ENCODE data around the gene RDH12.
A peak's percentile ranks its signal among the peaks of the same experiment; 100 is the strongest.

RDH12 gene

DNA sequence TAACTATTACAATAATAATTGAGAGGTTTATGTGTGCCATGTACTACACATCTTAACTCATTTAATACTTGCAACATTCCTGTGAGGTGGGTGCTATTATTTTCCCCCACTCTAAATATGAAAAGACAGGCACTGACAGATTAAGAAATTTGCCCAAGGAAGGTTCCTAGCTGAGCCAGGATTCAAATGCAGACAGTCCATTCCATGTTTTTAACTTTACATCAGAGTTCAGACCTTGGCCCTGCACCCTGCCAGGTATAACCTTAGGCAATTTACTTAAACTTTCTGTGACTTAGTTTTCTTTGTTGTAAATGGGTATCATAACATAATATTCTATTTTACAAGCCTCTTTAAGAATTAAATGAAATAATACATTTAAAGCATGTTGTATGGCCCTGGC lies 26.6 kb downstream of the RDH12 start:
- Histone ChIP-seq H3K4me3 (no peak overlapping the region), H3K27ac (no peak overlapping the region), H3K9ac (ENCODE audit: insufficient read length) (no peak overlapping the region), H3K36me3 (ENCODE audit: insufficient read depth, low read length) (no peaks in the 10 kb centered on the region), H3K9me3 (ENCODE audit: low read depth, low read length) (no peaks in the 10 kb centered on the region)
- DNase-seq (ENCODE audit: low read depth, low spot score): no peak
- TF ChIP-seq EZH2 (IDR thresholded peaks at IDR 0.05) (no peak), POLR2AphosphoS5 (IDR thresholded peaks at IDR 0.05; ENCODE audit: borderline replicate concordance, low read depth, low read length) (no peak), FOXP2 (optimal IDR thresholded peaks at IDR 0.05; ENCODE audit: control extremely low read depth, extremely low read length, insufficient read depth) (no peak)

DNA sequence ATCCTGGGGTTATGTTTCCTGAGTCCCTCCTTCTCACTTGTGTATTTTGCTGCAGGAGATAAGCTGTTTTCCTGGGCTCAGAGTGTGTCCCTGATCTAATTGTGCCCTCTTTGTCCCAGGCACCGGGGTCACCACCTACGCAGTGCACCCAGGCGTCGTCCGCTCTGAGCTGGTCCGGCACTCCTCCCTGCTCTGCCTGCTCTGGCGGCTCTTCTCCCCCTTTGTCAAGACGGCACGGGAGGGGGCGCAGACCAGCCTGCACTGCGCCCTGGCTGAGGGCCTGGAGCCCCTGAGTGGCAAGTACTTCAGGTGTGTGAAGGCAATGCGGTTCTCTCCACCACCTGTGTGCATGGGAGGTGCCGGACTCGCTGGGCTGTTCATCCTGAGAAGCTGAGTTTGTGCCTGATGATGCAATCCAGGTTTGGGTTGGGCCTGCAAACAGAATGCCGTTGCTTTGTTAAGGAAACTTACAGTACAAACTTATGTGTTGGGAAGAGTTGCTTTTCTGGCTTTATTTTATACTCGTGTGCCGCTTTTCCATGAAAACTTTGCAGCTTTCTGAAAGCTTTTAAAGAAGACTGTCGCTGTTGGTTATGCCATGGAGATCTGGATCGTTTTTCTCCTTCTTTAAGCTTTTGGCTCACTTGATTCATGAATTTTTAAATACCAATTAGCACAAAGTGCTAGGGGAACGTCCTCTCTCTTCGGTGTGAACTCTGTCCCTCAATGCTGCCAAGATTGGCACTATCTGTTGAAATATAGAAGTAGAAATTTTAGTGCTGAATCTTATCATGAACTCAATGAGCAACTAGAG lies 27.6 kb downstream of the RDH12 start:
- no peak overlapping the region for H3K9ac ChIP-seq (ENCODE audit: insufficient read length)
- H3K9me3 ChIP-seq (ENCODE audit: low read depth, low read length): no peaks in the 10 kb centered on the region
- DNase-seq (ENCODE audit: low read depth, low spot score): no peak
- no peak overlapping the region for H3K27ac ChIP-seq
- no peak overlapping the region for H3K4me3 ChIP-seq
- TF ChIP-seq FOXP2 (optimal IDR thresholded peaks at IDR 0.05; ENCODE audit: control extremely low read depth, extremely low read length, insufficient read depth): no peak
- TF ChIP-seq POLR2AphosphoS5 (IDR thresholded peaks at IDR 0.05; ENCODE audit: borderline replicate concordance, low read depth, low read length): no peak
- TF ChIP-seq EZH2 (IDR thresholded peaks at IDR 0.05): no peak
- H3K36me3 ChIP-seq (ENCODE audit: insufficient read depth, low read length): no peaks in the 10 kb centered on the region

DNA sequence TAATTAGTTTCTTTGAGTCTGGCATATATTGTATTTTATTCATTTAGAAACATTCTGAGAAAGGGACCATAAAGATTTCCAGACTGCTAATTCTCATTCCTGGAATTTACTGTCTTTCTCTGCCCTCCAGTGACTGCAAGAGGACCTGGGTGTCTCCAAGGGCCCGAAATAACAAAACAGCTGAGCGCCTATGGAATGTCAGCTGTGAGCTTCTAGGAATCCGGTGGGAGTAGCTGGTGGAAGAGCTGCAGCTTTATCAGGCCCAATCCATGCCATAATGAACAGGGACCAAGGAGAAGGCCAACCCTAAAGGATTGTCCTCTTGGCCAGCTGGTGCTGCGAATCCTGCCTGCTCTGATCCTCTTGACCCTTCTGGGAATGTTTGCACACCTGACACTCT lies 31.9 kb downstream of the RDH12 start:
- H3K9ac ChIP-seq (ENCODE audit: insufficient read length): no peak overlapping the region
- H3K4me3 ChIP-seq: no peak overlapping the region
- no peak for DNase-seq (ENCODE audit: low read depth, low spot score)
- no peak overlapping the region for H3K27ac ChIP-seq
- no peak for TF ChIP-seq POLR2AphosphoS5 (IDR thresholded peaks at IDR 0.05; ENCODE audit: borderline replicate concordance, low read depth, low read length)
- no peak for TF ChIP-seq FOXP2 (optimal IDR thresholded peaks at IDR 0.05; ENCODE audit: control extremely low read depth, extremely low read length, insufficient read depth)
- no peak for TF ChIP-seq EZH2 (IDR thresholded peaks at IDR 0.05)
- no peaks in the 10 kb centered on the region for H3K36me3 ChIP-seq (ENCODE audit: insufficient read depth, low read length)
- H3K9me3 ChIP-seq (ENCODE audit: low read depth, low read length): no peaks in the 10 kb centered on the region

DNA sequence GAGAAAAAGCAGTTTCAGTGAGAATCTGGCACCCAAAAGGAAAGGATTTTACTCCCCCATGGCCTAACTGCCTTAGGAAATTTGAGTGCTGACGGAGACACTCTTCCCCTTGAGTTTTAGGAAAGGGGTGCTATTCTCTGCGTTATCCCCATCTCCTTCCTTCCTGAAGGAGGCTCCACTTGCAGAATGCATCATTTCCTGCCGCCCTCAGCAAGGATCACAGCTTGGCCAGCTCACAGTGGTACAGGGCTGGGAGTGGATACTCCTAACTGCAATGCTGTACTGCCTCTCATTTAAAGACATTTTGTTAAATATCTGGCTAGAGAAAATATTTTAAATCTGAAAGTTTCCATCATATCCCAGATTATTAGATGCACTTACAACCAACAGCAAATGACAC lies 33.0 kb downstream of the RDH12 start:
- Histone ChIP-seq H3K9me3 (ENCODE audit: low read depth, low read length) (no peaks in the 10 kb centered on the region), H3K36me3 (ENCODE audit: insufficient read depth, low read length) (no peaks in the 10 kb centered on the region), H3K4me3 (no peak overlapping the region), H3K9ac (ENCODE audit: insufficient read length) (no peak overlapping the region), H3K27ac (no peak overlapping the region)
- no peak for DNase-seq (ENCODE audit: low read depth, low spot score)
- TF ChIP-seq EZH2 (IDR thresholded peaks at IDR 0.05) (no peak), POLR2AphosphoS5 (IDR thresholded peaks at IDR 0.05; ENCODE audit: borderline replicate concordance, low read depth, low read length) (no peak), FOXP2 (optimal IDR thresholded peaks at IDR 0.05; ENCODE audit: control extremely low read depth, extremely low read length, insufficient read depth) (no peak)

DNA sequence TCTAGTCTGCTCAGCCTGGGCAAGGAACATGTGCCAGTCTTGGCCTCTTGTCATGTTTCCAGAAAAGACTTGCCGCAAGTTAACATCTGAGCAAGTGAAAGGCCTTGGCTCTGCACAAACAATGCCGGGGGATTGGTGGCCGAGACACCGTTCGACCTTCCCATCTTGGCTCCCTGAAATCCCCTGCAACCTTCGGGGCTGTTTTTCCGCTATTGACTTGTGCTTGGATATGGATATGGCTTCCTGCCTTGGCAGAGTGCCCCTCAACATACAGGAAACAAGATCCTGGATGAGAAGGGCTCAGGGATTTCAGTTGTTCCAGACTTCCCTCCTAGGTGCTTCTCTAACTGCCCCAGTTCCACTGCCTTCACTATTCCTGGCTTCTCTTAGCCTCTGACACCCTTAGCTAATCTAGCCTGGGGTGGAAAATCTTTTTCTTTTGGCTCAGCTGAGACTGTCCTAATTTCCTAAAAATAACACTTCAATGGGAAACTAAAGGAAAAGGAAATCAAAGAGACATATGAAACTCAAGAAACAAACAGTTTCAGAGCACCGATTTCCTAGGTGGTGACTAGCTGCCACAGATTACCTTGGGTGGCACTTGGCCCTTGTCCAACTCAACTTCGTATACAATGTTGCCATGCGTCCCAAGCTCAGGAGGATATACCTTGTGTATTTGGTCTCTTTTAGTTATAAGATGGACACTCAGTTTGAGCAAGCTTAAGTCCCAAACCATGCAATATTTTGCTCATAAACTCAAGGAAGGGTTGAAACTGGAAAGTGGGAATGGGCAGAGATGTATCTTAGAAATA lies 33.9 kb downstream of the RDH12 start:
- no peaks in the 10 kb centered on the region for H3K36me3 ChIP-seq (ENCODE audit: insufficient read depth, low read length)

DNA sequence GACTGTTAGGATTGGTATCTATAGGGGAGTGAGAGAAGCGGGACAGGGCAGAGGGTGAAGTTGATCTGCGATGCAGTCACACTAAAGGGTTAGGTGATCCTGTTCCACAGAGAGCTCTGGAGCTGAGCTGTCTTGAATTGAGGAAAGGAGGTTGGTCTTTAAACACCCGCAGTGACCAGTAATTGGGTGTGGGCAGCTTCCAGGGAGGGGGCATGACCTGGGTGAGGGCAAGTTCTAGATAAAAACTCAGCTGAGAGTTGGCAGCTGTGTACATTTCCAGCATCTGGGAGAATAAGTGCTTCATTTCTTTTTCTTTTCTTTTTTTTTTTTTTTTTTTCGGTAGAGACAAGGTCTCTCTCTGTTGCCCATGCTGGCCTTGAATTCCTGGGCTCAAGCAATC lies 35.1 kb downstream of the RDH12 start:
- H3K27ac ChIP-seq: no peak overlapping the region
- TF ChIP-seq EZH2 (IDR thresholded peaks at IDR 0.05) (no peak), POLR2AphosphoS5 (IDR thresholded peaks at IDR 0.05; ENCODE audit: borderline replicate concordance, low read depth, low read length) (no peak), FOXP2 (optimal IDR thresholded peaks at IDR 0.05; ENCODE audit: control extremely low read depth, extremely low read length, insufficient read depth) (no peak)
- no peaks in the 10 kb centered on the region for H3K36me3 ChIP-seq (ENCODE audit: insufficient read depth, low read length)
- H3K9me3 ChIP-seq (ENCODE audit: low read depth, low read length): no peaks in the 10 kb centered on the region
- H3K9ac ChIP-seq (ENCODE audit: insufficient read length): no peak overlapping the region
- no peak overlapping the region for H3K4me3 ChIP-seq
- no peak for DNase-seq (ENCODE audit: low read depth, low spot score)

More for the DNA sequence above, 33.9 kb downstream of the RDH12 start:
- H3K9ac ChIP-seq (ENCODE audit: insufficient read length): no peak overlapping the region
- no peaks in the 10 kb centered on the region for H3K9me3 ChIP-seq (ENCODE audit: low read depth, low read length)
- no peak for DNase-seq (ENCODE audit: low read depth, low spot score)
- H3K27ac ChIP-seq: no peak overlapping the region
- no peak overlapping the region for H3K4me3 ChIP-seq
- TF ChIP-seq EZH2 (IDR thresholded peaks at IDR 0.05): no peak
- TF ChIP-seq POLR2AphosphoS5 (IDR thresholded peaks at IDR 0.05; ENCODE audit: borderline replicate concordance, low read depth, low read length): no peak
- TF ChIP-seq FOXP2 (optimal IDR thresholded peaks at IDR 0.05; ENCODE audit: control extremely low read depth, extremely low read length, insufficient read depth): no peak

DNA sequence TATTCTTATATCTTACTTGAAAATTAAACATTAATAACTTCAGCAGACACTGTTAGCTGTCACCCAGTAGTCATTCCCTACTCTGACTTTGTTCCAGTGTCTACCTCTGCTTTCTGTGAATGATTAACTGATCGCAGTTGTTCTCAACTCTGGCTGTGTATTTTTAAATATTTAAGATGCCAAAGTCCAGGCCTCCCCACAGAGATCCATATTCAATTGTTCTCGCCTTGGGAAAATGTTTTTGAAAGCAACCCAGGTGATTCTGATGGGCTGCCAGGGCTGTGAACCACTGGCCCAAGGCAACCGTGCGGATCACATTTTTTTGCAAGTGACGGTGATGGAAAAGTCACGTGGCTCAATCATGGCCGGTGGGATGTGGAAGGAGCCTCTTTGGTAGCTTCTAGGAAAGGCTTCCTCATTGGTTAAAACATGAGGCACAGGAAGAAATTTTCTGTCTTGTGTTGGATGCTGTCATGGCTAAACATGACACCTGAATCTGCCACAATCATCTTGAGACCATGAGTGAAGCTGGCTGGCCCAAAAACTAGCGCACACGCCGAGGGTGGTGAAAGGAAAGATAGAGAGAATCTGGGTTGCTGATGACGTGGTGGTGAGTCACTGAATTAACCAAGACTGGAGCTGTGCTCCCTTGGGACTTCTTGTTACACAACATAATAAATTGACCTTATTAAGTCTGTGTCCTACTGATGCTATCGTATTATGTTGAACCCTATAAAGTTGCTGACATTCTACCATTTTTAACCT lies 37.2 kb downstream of the RDH12 start:
- DNase-seq (ENCODE audit: low read depth, low spot score): peak; percentile 22
- no peak for TF ChIP-seq FOXP2 (optimal IDR thresholded peaks at IDR 0.05; ENCODE audit: control extremely low read depth, extremely low read length, insufficient read depth)
- no peak for TF ChIP-seq EZH2 (IDR thresholded peaks at IDR 0.05)
- no peak for TF ChIP-seq POLR2AphosphoS5 (IDR thresholded peaks at IDR 0.05; ENCODE audit: borderline replicate concordance, low read depth, low read length)
- Histone ChIP-seq H3K4me3 (no peak overlapping the region), H3K36me3 (ENCODE audit: insufficient read depth, low read length) (no peaks in the 10 kb centered on the region), H3K27ac (no peak overlapping the region), H3K9ac (ENCODE audit: insufficient read length) (no peak overlapping the region), H3K9me3 (ENCODE audit: low read depth, low read length) (no peaks in the 10 kb centered on the region)

DNA sequence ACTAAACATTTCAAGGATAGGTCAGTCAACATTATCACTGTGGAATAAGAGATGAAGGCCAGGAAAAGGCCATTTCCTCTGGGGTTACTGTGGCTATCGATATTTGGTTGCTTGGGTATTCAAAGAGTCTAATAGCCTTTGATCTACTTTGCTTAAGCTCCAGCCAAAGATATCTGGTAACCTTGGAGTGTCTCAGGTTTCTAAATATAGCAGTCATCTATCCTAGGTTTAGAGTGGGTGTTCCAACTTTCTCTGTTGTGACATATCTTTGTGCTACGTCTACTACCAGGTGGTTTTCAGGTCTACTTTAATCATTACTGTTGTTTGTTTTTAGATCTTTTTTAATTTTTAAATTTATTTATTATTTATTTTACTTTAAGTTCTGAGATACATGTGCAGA lies 42.4 kb downstream of the RDH12 start:
- no peak overlapping the region for H3K9ac ChIP-seq (ENCODE audit: insufficient read length)
- TF ChIP-seq FOXP2 (optimal IDR thresholded peaks at IDR 0.05; ENCODE audit: control extremely low read depth, extremely low read length, insufficient read depth) (no peak), POLR2AphosphoS5 (IDR thresholded peaks at IDR 0.05; ENCODE audit: borderline replicate concordance, low read depth, low read length) (no peak), EZH2 (IDR thresholded peaks at IDR 0.05) (no peak)
- no peaks in the 10 kb centered on the region for H3K9me3 ChIP-seq (ENCODE audit: low read depth, low read length)
- H3K4me3 ChIP-seq: no peak overlapping the region
- DNase-seq (ENCODE audit: low read depth, low spot score): no peak
- H3K36me3 ChIP-seq (ENCODE audit: insufficient read depth, low read length): no peaks in the 10 kb centered on the region
- no peak overlapping the region for H3K27ac ChIP-seq
